COLO668 (cell line): ENCODE data around the gene CUL4A.
A peak's percentile ranks its signal among the peaks of the same experiment; 100 is the strongest.
"Not testable (repeated sequence)": the region's sequence is repeated elsewhere in the genome, so short reads cannot be mapped to it uniquely, and the experiment has no call there.

Experiments used
- DNase-seq: peaks from one replicate; lab custom pipeline; 2025; ENCODE audit not compliant: unreplicated experiment; lab: John Stamatoyannopoulos, UW

The CUL4A gene

GRCh38 chr13:113209336-113209758 is at the start of gene CUL4A:
TSS of gene CUL4A (plus strand) at chr13:113209613. CDS start at chr13:113209628, 15 bp downstream.
- peak; percentile 98 for DNase-seq

GRCh38 chr13:113159701-113160100 is 49.7 kb upstream of the CUL4A start:
- no peak for DNase-seq

- no peak for DNase-seq
Measured at GRCh38 chr13:113160983-113161382, 48.4 kb upstream of the CUL4A start.

GRCh38 chr13:113161433-113161832 is 48.0 kb upstream of the CUL4A start:
- no peak for DNase-seq

- DNase-seq: not testable (repeated sequence)
Measured at GRCh38 chr13:113161975-113162374, 47.4 kb upstream of the CUL4A start.

- DNase-seq: peak; percentile 76
Measured at GRCh38 chr13:113162783-113163685, 46.4 kb upstream of the CUL4A start.

- no peak for DNase-seq
Measured at GRCh38 chr13:113164492-113164891, 44.9 kb upstream of the CUL4A start.

GRCh38 chr13:113166266-113166665 is 43.1 kb upstream of the CUL4A start:
- DNase-seq: no peak

GRCh38 chr13:113166681-113167080 is 42.7 kb upstream of the CUL4A start:
- DNase-seq: no peak

GRCh38 chr13:113167155-113167554 is 42.3 kb upstream of the CUL4A start:
- DNase-seq: no peak

GRCh38 chr13:113167575-113167974 is 41.8 kb upstream of the CUL4A start:
- no peak for DNase-seq

GRCh38 chr13:113168211-113168610 is 41.2 kb upstream of the CUL4A start:
- DNase-seq: no peak

GRCh38 chr13:113169277-113170272 is 39.8 kb upstream of the CUL4A start:
- peak; percentile 55 for DNase-seq

GRCh38 chr13:113170511-113170910 is 38.9 kb upstream of the CUL4A start:
- DNase-seq: peak; percentile 28

GRCh38 chr13:113171250-113172125 is 37.9 kb upstream of the CUL4A start:
- no peak for DNase-seq

- no peak for DNase-seq
Measured at GRCh38 chr13:113172419-113172926, 36.9 kb upstream of the CUL4A start.

- DNase-seq: no peak
Measured at GRCh38 chr13:113176280-113176679, 33.1 kb upstream of the CUL4A start.

- DNase-seq: no peak
Measured at GRCh38 chr13:113176822-113177221, 32.6 kb upstream of the CUL4A start.

GRCh38 chr13:113178070-113178895 is 31.1 kb upstream of the CUL4A start:
- DNase-seq: no peak

GRCh38 chr13:113178896-113179167 is 30.6 kb upstream of the CUL4A start:
- DNase-seq: no peak
